HEK293 (cell line): ENCODE results near the gene ANO6.

Experiments used
- CTCF ChIA-PET: fragments of 350-600 bp; formaldehyde crosslinking; extraction: SDS; loops from one replicate; lab custom pipeline; 2021; ENCODE audit warnings: antibody characterized with exemption; lab: Yijun Ruan, JAX
- POLR2A ChIA-PET: fragments of 300-600 bp; formaldehyde crosslinking; extraction: SDS; loops from one replicate; lab custom pipeline; 2020; ENCODE audit warnings: antibody characterized with exemption, inconsistent platforms; lab: Yijun Ruan, JAX
- H3K27ac ChIP-seq: fragments of 200-500 bp; sonication (Bioruptor generic); 2 replicates; pipeline ENCODE4 v1.5.1; 2014; ENCODE audit warnings: low read depth, low read length, control low read depth, inconsistent platforms; ENCODE audit errors: extremely low read depth
- H3K36me3 ChIP-seq, 2 experiments: fragments of 200-500 bp in 1 of 2; sonication (Bioruptor generic) in 1 of 2; 1 replicate in 1 of 2; 2 replicates in 1 of 2; pipeline ENCODE4 v1.5.1; 2014 to 2017; ENCODE audit warnings: inconsistent platforms in 2 of 2, low read length in 2 of 2; ENCODE audit not compliant: control insufficient read depth in 2 of 2, insufficient read depth in 1 of 2
- H3K4me1 ChIP-seq: fragments of 200-500 bp; sonication (Bioruptor generic); 2 replicates; pipeline ENCODE4 v1.5.1; 2014; ENCODE audit warnings: mild to moderate bottlenecking, low read length, inconsistent platforms; ENCODE audit not compliant: control insufficient read depth, insufficient read depth
- H3K4me3 ChIP-seq: 2 replicates; pipeline ENCODE4 v1.5.1; 2011; ENCODE audit warnings: low read depth, mild to moderate bottlenecking, control low read depth, low read length, moderate library complexity
- H3K9me3 ChIP-seq: fragments of 200-500 bp; sonication (Bioruptor generic); 2 replicates; pipeline ENCODE4 v1.5.1; 2014; ENCODE audit warnings: low read depth, low read length, inconsistent platforms; ENCODE audit not compliant: control insufficient read depth, insufficient read depth
- ATF2 ChIP-seq: fragments of 450-650 bp; formaldehyde crosslinking; IDR thresholded peaks from 2 replicates; pipeline ENCODE4 v1.5.1; 2016; ENCODE audit warnings: missing biosample characterization, missing genetic modification characterization, low read depth
- ELK4 ChIP-seq: IDR thresholded peaks from 2 replicates; pipeline ENCODE4 v1.6.1; 2011; ENCODE audit warnings: mild to moderate bottlenecking, low read depth, low read length, borderline replicate concordance
- GFI1B ChIP-seq: fragments of 450-650 bp; formaldehyde crosslinking; IDR thresholded peaks from 2 replicates; pipeline ENCODE4 v1.5.1; 2016; ENCODE audit warnings: missing biosample characterization, missing genetic modification characterization
- OSR2 ChIP-seq: fragments of 450-650 bp; formaldehyde crosslinking; IDR thresholded peaks from 2 replicates; pipeline ENCODE4 v1.5.1; 2016; ENCODE audit warnings: missing biosample characterization, missing genetic modification characterization
- PRDM4 ChIP-seq: fragments of 450-650 bp; formaldehyde crosslinking; IDR thresholded peaks from 2 replicates; pipeline ENCODE4 v1.5.1; 2017; ENCODE audit warnings: missing biosample characterization, missing genetic modification characterization
- PRDM6 ChIP-seq: fragments of 450-650 bp; formaldehyde crosslinking; IDR thresholded peaks from 2 replicates; pipeline ENCODE4 v1.5.1; 2017; ENCODE audit warnings: missing biosample characterization, missing genetic modification characterization
- TRIM28 ChIP-seq: IDR thresholded peaks from 2 replicates; pipeline ENCODE4 v1.6.1; 2011; ENCODE audit warnings: low read length, control low read depth, borderline replicate concordance
- ZBTB21 ChIP-seq: fragments of 450-650 bp; formaldehyde crosslinking; IDR thresholded peaks from 2 replicates; pipeline ENCODE4 v1.5.1; 2017; ENCODE audit warnings: missing biosample characterization, missing genetic modification characterization
- ZBTB48 ChIP-seq: fragments of 450-650 bp; formaldehyde crosslinking; IDR thresholded peaks from 2 replicates; pipeline ENCODE4 v1.5.1; 2016; ENCODE audit warnings: missing biosample characterization, missing genetic modification characterization
- ZNF121 ChIP-seq: fragments of 450-650 bp; formaldehyde crosslinking; IDR thresholded peaks from 2 replicates; pipeline ENCODE4 v1.5.1; 2016; ENCODE audit warnings: missing biosample characterization, missing genetic modification characterization
- ZNF157 ChIP-seq: fragments of 450-650 bp; formaldehyde crosslinking; IDR thresholded peaks from 2 replicates; pipeline ENCODE4 v1.5.1; 2016; ENCODE audit warnings: missing biosample characterization, missing genetic modification characterization
- ZNF16 ChIP-seq: fragments of 450-650 bp; formaldehyde crosslinking; IDR thresholded peaks from 2 replicates; pipeline ENCODE4 v1.5.1; 2016; ENCODE audit warnings: low read depth, missing biosample characterization, missing genetic modification characterization
- ZNF202 ChIP-seq: fragments of 450-650 bp; formaldehyde crosslinking; IDR thresholded peaks from 2 replicates; pipeline ENCODE4 v1.5.1; 2016; ENCODE audit warnings: missing biosample characterization, missing genetic modification characterization, borderline replicate concordance
- ZNF211 ChIP-seq: fragments of 450-650 bp; formaldehyde crosslinking; IDR thresholded peaks from 2 replicates; pipeline ENCODE4 v1.5.1; 2016; ENCODE audit warnings: low read depth, missing biosample characterization, missing genetic modification characterization
- ZNF223 ChIP-seq: fragments of 450-650 bp; formaldehyde crosslinking; IDR thresholded peaks from 2 replicates; pipeline ENCODE4 v1.5.1; 2016; ENCODE audit warnings: missing biosample characterization, missing genetic modification characterization
- ZNF266 ChIP-seq: fragments of 450-650 bp; formaldehyde crosslinking; IDR thresholded peaks from 2 replicates; pipeline ENCODE4 v1.5.1; 2016; ENCODE audit warnings: missing biosample characterization, missing genetic modification characterization, low read depth
- ZNF324 ChIP-seq: fragments of 450-650 bp; formaldehyde crosslinking; IDR thresholded peaks from 2 replicates; pipeline ENCODE4 v1.5.1; 2016; ENCODE audit warnings: missing biosample characterization, missing genetic modification characterization
- ZNF423 ChIP-seq: fragments of 450-650 bp; formaldehyde crosslinking; IDR thresholded peaks from 2 replicates; pipeline ENCODE4 v1.5.1; 2016; ENCODE audit warnings: missing biosample characterization, missing genetic modification characterization
- ZNF626 ChIP-seq: fragments of 450-650 bp; sonication (Bioruptor Pico); formaldehyde crosslinking; IDR thresholded peaks from 2 replicates; pipeline ENCODE4 v1.5.1; 2018; ENCODE audit warnings: missing biosample characterization, missing genetic modification characterization, inconsistent platforms
- ZNF629 ChIP-seq: fragments of 450-650 bp; formaldehyde crosslinking; IDR thresholded peaks from 2 replicates; pipeline ENCODE4 v1.5.1; 2017; ENCODE audit warnings: missing biosample characterization, missing genetic modification characterization
- ZNF639 ChIP-seq: fragments of 450-650 bp; formaldehyde crosslinking; IDR thresholded peaks from 2 replicates; pipeline ENCODE4 v1.5.1; 2016; ENCODE audit warnings: missing biosample characterization, missing genetic modification characterization

ANO6 gene

GRCh38 chr12:45331552-45331951 lies 115.7 kb downstream of the ANO6 start:
- no peak for TF ChIP-seq GFI1B (tag by site-specific recombination)
- TF ChIP-seq ZNF639 (tag by site-specific recombination): no peak
- no peak for TF ChIP-seq ELK4
- TF ChIP-seq, all 188 proteins: peak for 0

GRCh38 chr12:45334396-45334795 lies 118.5 kb downstream of the ANO6 start:
- H3K27ac ChIP-seq: no peak overlapping the region
- ChIA-PET CTCF (no interaction called here), POLR2A (no interaction called here)
- TF ChIP-seq ZNF423 (tag by site-specific recombination) (no peak), ZBTB48 (tag by site-specific recombination) (no peak), ZNF223 (tag by site-specific recombination) (no peak), ZNF202 (tag by site-specific recombination) (no peak), TRIM28 (no peak)
- H3K9me3 ChIP-seq: no peaks in the 10 kb centered on the region
- H3K36me3 ChIP-seq: peaks cover 0 to 3% of the 10 kb centered on the region in 2 experiments; a peak in 1 of 3 replicates
- H3K4me3 ChIP-seq: no peak overlapping the region
- peaks cover 8% of the 10 kb centered on the region for H3K4me1 ChIP-seq

More at GRCh38 chr12:45331552-45331951, 115.7 kb downstream of the ANO6 start:
- POLR2A ChIA-PET: no interaction called here
- no peaks in the 10 kb centered on the region for H3K9me3 ChIP-seq
- H3K27ac ChIP-seq: no peak overlapping the region
- H3K4me3 ChIP-seq: no peak overlapping the region
- H3K36me3 ChIP-seq: peaks cover 0 to 3% of the 10 kb centered on the region in 2 experiments; a peak in 1 of 3 replicates
- CTCF ChIA-PET: no interaction called here
- H3K4me1 ChIP-seq: no peaks in the 10 kb centered on the region

- ChIA-PET CTCF (interaction anchor here (0.7 to 1.0 kb wide), 2 partner anchors 90 to 121 kb away, joined by 3 to 4 read pairs; no protein-coding TSS in a partner anchor), POLR2A (no interaction called here)
- peaks cover 0 to 3% of the 10 kb centered on the region in 2 experiments; a peak in 1 of 3 replicates for H3K36me3 ChIP-seq
- H3K9me3 ChIP-seq: no peaks in the 10 kb centered on the region
- no peak overlapping the region for H3K27ac ChIP-seq
- no peak overlapping the region for H3K4me3 ChIP-seq
- H3K4me1 ChIP-seq: peaks cover 13% of the 10 kb centered on the region
- no peak for TF ChIP-seq ZNF626 (tag by site-specific recombination)
- TF ChIP-seq OSR2 (tag by site-specific recombination): no peak
- peak; percentile 93; the same call in 1 of the 2 replicates for TF ChIP-seq ZNF266 (tag by site-specific recombination)
- no peak for TF ChIP-seq ZNF16
- TF ChIP-seq ZNF121 (tag by site-specific recombination): no peak
- TF ChIP-seq ATF2 (tag by site-specific recombination): peak; percentile 67; the same call in 1 of the 2 replicates
- TF ChIP-seq ZNF211: 0 out of 2 replicates have a peak, but pooled peaks have one; percentile 56
- no peak for TF ChIP-seq ZNF324 (tag by site-specific recombination)
- TF ChIP-seq PRDM6: no peak
- TF ChIP-seq ZNF157 (tag by site-specific recombination): no peak
- peak; percentile 92 for TF ChIP-seq ZBTB21 (tag by site-specific recombination)
- no peak for TF ChIP-seq PRDM4
- TF ChIP-seq ZNF629: peak; percentile 93
Measured at GRCh38 chr12:45336331-45336730, 120.4 kb downstream of the ANO6 start.
